ENCODE data around the gene GPR34. TPM values are rescaled to one million over a fixed set of nuclear protein-coding genes. Genes with fewer than 3 reads are reported as not detected.
"Not testable (repeated sequence)": the region's sequence is repeated elsewhere in the genome, so short reads cannot be mapped to it uniquely, and the experiment has no call there.

GPR34 gene
- total and polyA plus RNA-seq, 5 donors = 1.5 to 10.2 (median 8.2) TPM

GRCh38 chrX:41670112-41670511 lies 18.7 kb upstream of the GPR34 start:
- ATAC-seq (no peak), DNase-seq (no peak)
- Histone ChIP-seq H3K9me3 (ENCODE audit: control insufficient read depth, low read length) (no peaks in the 10 kb centered on the region), H3K27ac (ENCODE audit: low read length) (no peak overlapping the region), H3K27me3 (ENCODE audit: control insufficient read depth, insufficient read depth) (no peaks in the 10 kb centered on the region), H3K4me1 (ENCODE audit: control insufficient read depth, insufficient read depth, low read length) (peaks cover 2% of the 10 kb centered on the region), H3K4me3 (ENCODE audit: low read length) (no peak overlapping the region)
- intact Hi-C loops (cut with DNase I) = no loop called here

- intact Hi-C loops (cut with DNase I) = no loop called here
- Histone ChIP-seq H3K27me3 (ENCODE audit: control insufficient read depth, insufficient read depth) (no peaks in the 10 kb centered on the region), H3K4me3 (ENCODE audit: low read length) (no peak overlapping the region), H3K9me3 (ENCODE audit: control insufficient read depth, low read length) (no peaks in the 10 kb centered on the region), H3K27ac (ENCODE audit: low read length) (no peak overlapping the region), H3K4me1 (ENCODE audit: control insufficient read depth, insufficient read depth, low read length) (peaks cover 2% of the 10 kb centered on the region)
- no peak for DNase-seq
- WGBS = 90% methylated on average over 1 of the region's 1 CpG
- no peak for ATAC-seq
Observed at GRCh38 chrX:41671082-41671481, 17.7 kb upstream of the GPR34 start.

GRCh38 chrX:41672643-41673042 lies 16.1 kb upstream of the GPR34 start:
- no peaks in the 10 kb centered on the region for H3K4me1 ChIP-seq (ENCODE audit: control insufficient read depth, insufficient read depth, low read length)
- no peak overlapping the region for H3K4me3 ChIP-seq (ENCODE audit: low read length)
- H3K27ac ChIP-seq (ENCODE audit: low read length) = no peak overlapping the region
- no peaks in the 10 kb centered on the region for H3K27me3 ChIP-seq (ENCODE audit: control insufficient read depth, insufficient read depth)
- ATAC-seq (no peak), DNase-seq (no peak)
- intact Hi-C loops (cut with DNase I) = no loop called here
- H3K9me3 ChIP-seq (ENCODE audit: control insufficient read depth, low read length) = no peaks in the 10 kb centered on the region
- WGBS = 93% methylated on average over 1 of the region's 1 CpG

GRCh38 chrX:41676361-41676760 lies 12.4 kb upstream of the GPR34 start:
- intact Hi-C loops (cut with DNase I); H3K27ac ChIP-seq (ENCODE audit: low read length); H3K4me1 ChIP-seq (ENCODE audit: control insufficient read depth, insufficient read depth, low read length); H3K27me3 ChIP-seq (ENCODE audit: control insufficient read depth, insufficient read depth); H3K4me3 ChIP-seq (ENCODE audit: low read length); H3K9me3 ChIP-seq (ENCODE audit: control insufficient read depth, low read length); ATAC-seq: not testable (repeated sequence)
- peak in 1 of 3 donors; percentile 36 for DNase-seq
- 97% methylated on average over 15 of the region's 15 CpGs for WGBS

GRCh38 chrX:41677183-41678060 lies 11.4 kb upstream of the GPR34 start:
- no peak overlapping the region for H3K27ac ChIP-seq (ENCODE audit: low read length)
- WGBS = 52% methylated on average over 6 of the region's 6 CpGs
- no peak overlapping the region for H3K4me3 ChIP-seq (ENCODE audit: low read length)

GRCh38 chrX:41684138-41684537 lies 4.6 kb upstream of the GPR34 start:
- Histone ChIP-seq H3K4me3 (ENCODE audit: low read length) (no peak overlapping the region), H3K27ac (ENCODE audit: low read length) (no peak overlapping the region), H3K27me3 (ENCODE audit: control insufficient read depth, insufficient read depth) (no peaks in the 10 kb centered on the region), H3K4me1 (ENCODE audit: control insufficient read depth, insufficient read depth, low read length) (no peaks in the 10 kb centered on the region), H3K9me3 (ENCODE audit: control insufficient read depth, low read length) (no peaks in the 10 kb centered on the region)
- 28% methylated on average over 3 of the region's 3 CpGs for WGBS
- DNase-seq (no peak), ATAC-seq (peak; percentile 58 to 65)
- intact Hi-C loops (cut with DNase I) = no loop called here

More at GRCh38 chrX:41677183-41678060, 11.4 kb upstream of the GPR34 start:
- no peak for ATAC-seq
- DNase-seq = peak in 1 of 3 donors; percentile 56
- no peaks in the 10 kb centered on the region for H3K4me1 ChIP-seq (ENCODE audit: control insufficient read depth, insufficient read depth, low read length)
- H3K9me3 ChIP-seq (ENCODE audit: control insufficient read depth, low read length) = no peaks in the 10 kb centered on the region
- intact Hi-C loops (cut with DNase I) = no loop called here
- H3K27me3 ChIP-seq (ENCODE audit: control insufficient read depth, insufficient read depth) = no peaks in the 10 kb centered on the region

GRCh38 chrX:41684940-41685339 lies 3.8 kb upstream of the GPR34 start:
- Histone ChIP-seq H3K27ac (ENCODE audit: low read length) (no peak overlapping the region), H3K27me3 (ENCODE audit: control insufficient read depth, insufficient read depth) (no peaks in the 10 kb centered on the region), H3K9me3 (ENCODE audit: control insufficient read depth, low read length) (no peaks in the 10 kb centered on the region), H3K4me3 (ENCODE audit: low read length) (no peak overlapping the region), H3K4me1 (ENCODE audit: control insufficient read depth, insufficient read depth, low read length) (no peaks in the 10 kb centered on the region)
- no peak for DNase-seq
- intact Hi-C loops (cut with DNase I) = no loop called here
- ATAC-seq = no peak
- 92% methylated on average over 2 of the region's 2 CpGs for WGBS

- intact Hi-C loops (cut with DNase I) = no loop called here
- no peaks in the 10 kb centered on the region for H3K9me3 ChIP-seq (ENCODE audit: control insufficient read depth, low read length)
- no peaks in the 10 kb centered on the region for H3K4me1 ChIP-seq (ENCODE audit: control insufficient read depth, insufficient read depth, low read length)
- DNase-seq = no peak
- H3K4me3 ChIP-seq (ENCODE audit: low read length) = no peak overlapping the region
- no peak for ATAC-seq
- H3K27ac ChIP-seq (ENCODE audit: low read length) = no peak overlapping the region
- WGBS = 65% methylated on average over 4 of the region's 4 CpGs
- H3K27me3 ChIP-seq (ENCODE audit: control insufficient read depth, insufficient read depth) = no peaks in the 10 kb centered on the region
Observed at GRCh38 chrX:41686788-41687187, 2.0 kb upstream of the GPR34 start.

GRCh38 chrX:41688156-41688555 lies 617 bp upstream of the GPR34 start:
- intact Hi-C loops (cut with DNase I) = no loop called here
- no peaks in the 10 kb centered on the region for H3K9me3 ChIP-seq (ENCODE audit: control insufficient read depth, low read length)
- H3K4me3 ChIP-seq (ENCODE audit: low read length) = no peak overlapping the region
- DNase-seq (no peak), ATAC-seq (no peak)
- 84% methylated on average over 2 of the region's 2 CpGs for WGBS
- H3K4me1 ChIP-seq (ENCODE audit: control insufficient read depth, insufficient read depth, low read length) = no peaks in the 10 kb centered on the region
- no peak overlapping the region for H3K27ac ChIP-seq (ENCODE audit: low read length)
- no peaks in the 10 kb centered on the region for H3K27me3 ChIP-seq (ENCODE audit: control insufficient read depth, insufficient read depth)

- DNase-seq (no peak), ATAC-seq (no peak)
- no peaks in the 10 kb centered on the region for H3K27me3 ChIP-seq (ENCODE audit: control insufficient read depth, insufficient read depth)
- intact Hi-C loops (cut with DNase I) = no loop called here
- H3K4me3 ChIP-seq (ENCODE audit: low read length) = no peak overlapping the region
- 67% methylated on average over 3 of the region's 3 CpGs for WGBS
- no peaks in the 10 kb centered on the region for H3K4me1 ChIP-seq (ENCODE audit: control insufficient read depth, insufficient read depth, low read length)
- no peaks in the 10 kb centered on the region for H3K9me3 ChIP-seq (ENCODE audit: control insufficient read depth, low read length)
- no peak overlapping the region for H3K27ac ChIP-seq (ENCODE audit: low read length)
Observed at GRCh38 chrX:41689711-41690110, 938 bp downstream of the GPR34 start.

GRCh38 chrX:41692162-41692749 lies 3.5 kb downstream of the GPR34 start:
- DNase-seq (no peak), ATAC-seq (peak; percentile 57 to 67)
- H3K9me3 ChIP-seq (ENCODE audit: control insufficient read depth, low read length) = no peaks in the 10 kb centered on the region
- H3K27ac ChIP-seq (ENCODE audit: low read length) = no peak overlapping the region
- 36% methylated on average over 1 of the region's 1 CpG for WGBS
- H3K27me3 ChIP-seq (ENCODE audit: control insufficient read depth, insufficient read depth) = no peaks in the 10 kb centered on the region
- intact Hi-C loops (cut with DNase I) = no loop called here
- H3K4me1 ChIP-seq (ENCODE audit: control insufficient read depth, insufficient read depth, low read length) = no peaks in the 10 kb centered on the region
- H3K4me3 ChIP-seq (ENCODE audit: low read length) = no peak overlapping the region
